HUES64 (cell line): ENCODE measurements around the gene FBXO5.
"Not testable (repeated sequence)": the region's sequence is repeated elsewhere in the genome, so short reads cannot be mapped to it uniquely, and the experiment has no call there.

Experiments
- H3K27ac ChIP-seq: 2 replicates; pipeline ENCODE4 v1.7.0; 2013; ENCODE audit warnings: low read depth, low read length, inconsistent platforms
- H3K27me3 ChIP-seq: 2 replicates; pipeline ENCODE4 v1.6.1; 2013; ENCODE audit warnings: mild to moderate bottlenecking, low read length; ENCODE audit not compliant: insufficient read depth
- H3K36me3 ChIP-seq: 2 replicates; pipeline ENCODE4 v1.6.1; 2013; ENCODE audit warnings: mild to moderate bottlenecking, low read length; ENCODE audit not compliant: insufficient read depth
- H3K4me1 ChIP-seq: 2 replicates; pipeline ENCODE4 v1.6.1; 2013; ENCODE audit warnings: mild to moderate bottlenecking, low read length, moderate library complexity; ENCODE audit not compliant: insufficient read depth
- H3K4me3 ChIP-seq: 2 replicates; pipeline ENCODE4 v1.5.1; 2013; ENCODE audit warnings: mild to moderate bottlenecking, low read length, moderate library complexity
- H3K9ac ChIP-seq: 2 replicates; pipeline ENCODE4 v1.6.1; 2013; ENCODE audit warnings: mild to moderate bottlenecking, low read depth, low read length
- H3K9me3 ChIP-seq: 2 replicates; pipeline ENCODE4 v1.6.1; 2013; ENCODE audit warnings: low read depth, low read length; ENCODE audit not compliant: insufficient read depth
- WGBS: fragments of 150-250, 120-280 bp; methylation state at CpG from one replicate; pipeline ENCODE4 v1.1.7; 2013; ENCODE audit warnings: missing lambda C conversion rate; 5-methylcytosine and 5-hydroxymethylcytosine counted together

Gene FBXO5

DNA sequence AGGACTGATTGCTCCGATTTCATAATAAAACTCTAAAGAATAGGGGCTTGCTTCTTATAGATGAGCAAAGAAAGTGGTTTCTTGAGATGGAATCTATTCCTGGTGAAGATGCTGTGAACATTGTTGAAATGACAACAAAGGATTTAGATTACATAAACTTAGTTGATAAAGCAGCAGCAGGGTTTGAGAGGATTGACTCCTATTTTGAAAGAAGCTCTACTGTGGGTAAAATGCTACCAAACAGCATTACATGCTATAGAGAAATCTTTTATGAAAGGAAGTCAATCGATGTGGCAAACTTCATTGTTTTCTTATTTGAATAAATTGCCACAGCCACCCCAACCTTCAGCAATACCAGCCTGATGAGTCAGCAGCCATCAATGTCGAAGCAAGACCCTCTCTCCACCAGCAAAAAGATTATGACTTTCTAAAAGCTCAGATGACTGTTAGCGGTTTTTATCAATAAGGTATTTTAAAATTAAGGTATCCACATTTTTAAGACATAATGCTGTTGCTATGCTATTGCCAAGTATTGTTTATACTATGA, 32.3 kb upstream of the FBXO5 start:
- H3K27ac ChIP-seq: no peak overlapping the region
- H3K27me3 ChIP-seq: no peaks in the 10 kb centered on the region
- H3K4me3 ChIP-seq: no peak overlapping the region
- no peaks in the 10 kb centered on the region for H3K36me3 ChIP-seq
- H3K9ac ChIP-seq: no peak overlapping the region
- H3K4me1 ChIP-seq: no peaks in the 10 kb centered on the region
- H3K9me3 ChIP-seq: no peaks in the 10 kb centered on the region
- WGBS: 93% methylated on average over 3 of the region's 4 CpGs

DNA sequence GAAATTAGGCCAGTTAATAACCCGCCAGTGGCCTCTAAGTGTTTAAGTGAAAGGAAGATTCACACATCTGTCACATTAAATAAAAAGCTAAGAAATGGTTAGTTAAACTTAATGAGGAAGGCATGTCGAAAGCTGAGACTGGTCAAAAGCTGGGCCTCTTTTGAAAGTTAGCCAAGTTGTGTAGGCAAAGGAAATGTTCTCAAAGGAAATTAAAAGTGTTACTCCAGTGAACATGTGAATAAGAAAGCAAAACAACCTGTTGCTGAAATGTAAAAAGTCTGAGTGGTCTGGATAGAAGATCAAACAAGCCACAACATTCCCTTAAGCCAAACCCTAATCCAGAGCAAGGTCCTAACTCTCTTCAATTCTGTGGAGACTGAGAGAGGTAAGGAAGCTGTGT, 30.6 kb upstream of the FBXO5 start:
- Histone ChIP-seq H3K9me3 (no peaks in the 10 kb centered on the region), H3K9ac (no peak overlapping the region), H3K27me3 (no peaks in the 10 kb centered on the region), H3K4me3 (no peak overlapping the region), H3K27ac (no peak overlapping the region), H3K36me3 (no peaks in the 10 kb centered on the region), H3K4me1 (no peaks in the 10 kb centered on the region)
- 98% methylated on average over 2 of the region's 2 CpGs for WGBS

DNA sequence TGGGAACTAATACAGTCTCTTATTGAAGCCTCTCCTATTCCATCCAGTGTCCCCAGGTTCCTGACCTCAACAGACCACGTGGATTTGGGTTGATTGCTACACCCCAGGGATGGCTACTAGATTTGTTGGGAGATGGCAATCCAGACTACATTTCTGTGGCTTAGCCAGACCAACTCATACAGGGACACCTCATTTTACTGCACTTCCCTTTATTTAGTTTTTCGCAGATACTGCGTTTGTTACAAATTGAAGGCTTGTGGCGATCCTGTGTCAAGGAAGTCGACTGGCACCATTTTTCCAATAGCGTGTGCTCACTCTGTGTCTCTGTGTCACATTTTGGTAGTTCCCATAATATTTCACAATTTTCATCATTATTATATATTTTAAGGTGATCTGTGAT, 30.0 kb upstream of the FBXO5 start:
- 91% methylated on average over 6 of the region's 6 CpGs for WGBS
- Histone ChIP-seq H3K9ac (no peak overlapping the region), H3K36me3 (no peaks in the 10 kb centered on the region), H3K27me3 (no peaks in the 10 kb centered on the region), H3K4me3 (no peak overlapping the region), H3K4me1 (no peaks in the 10 kb centered on the region), H3K27ac (no peak overlapping the region), H3K9me3 (no peaks in the 10 kb centered on the region)

DNA sequence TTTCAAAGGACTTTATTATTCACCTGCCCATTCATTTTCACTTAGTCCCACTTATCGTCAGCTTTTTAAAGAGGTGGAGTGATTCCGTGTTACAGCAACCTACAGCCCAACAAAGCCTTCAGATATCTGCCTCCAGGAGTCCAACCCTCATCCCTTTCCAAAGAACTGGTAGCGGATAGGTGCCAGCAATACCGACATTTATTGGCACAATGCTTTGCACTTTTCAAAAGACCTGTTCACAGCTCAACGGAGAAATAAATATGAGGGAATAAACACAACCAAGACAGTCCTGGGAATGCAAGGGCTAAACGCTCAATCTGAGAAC, 20.5 kb upstream of the FBXO5 start:
- WGBS: 2% methylated on average over 6 of the region's 6 CpGs
- Histone ChIP-seq H3K9me3 (no peaks in the 10 kb centered on the region), H3K4me3 (peak overlapping the region; percentile 98)

DNA sequence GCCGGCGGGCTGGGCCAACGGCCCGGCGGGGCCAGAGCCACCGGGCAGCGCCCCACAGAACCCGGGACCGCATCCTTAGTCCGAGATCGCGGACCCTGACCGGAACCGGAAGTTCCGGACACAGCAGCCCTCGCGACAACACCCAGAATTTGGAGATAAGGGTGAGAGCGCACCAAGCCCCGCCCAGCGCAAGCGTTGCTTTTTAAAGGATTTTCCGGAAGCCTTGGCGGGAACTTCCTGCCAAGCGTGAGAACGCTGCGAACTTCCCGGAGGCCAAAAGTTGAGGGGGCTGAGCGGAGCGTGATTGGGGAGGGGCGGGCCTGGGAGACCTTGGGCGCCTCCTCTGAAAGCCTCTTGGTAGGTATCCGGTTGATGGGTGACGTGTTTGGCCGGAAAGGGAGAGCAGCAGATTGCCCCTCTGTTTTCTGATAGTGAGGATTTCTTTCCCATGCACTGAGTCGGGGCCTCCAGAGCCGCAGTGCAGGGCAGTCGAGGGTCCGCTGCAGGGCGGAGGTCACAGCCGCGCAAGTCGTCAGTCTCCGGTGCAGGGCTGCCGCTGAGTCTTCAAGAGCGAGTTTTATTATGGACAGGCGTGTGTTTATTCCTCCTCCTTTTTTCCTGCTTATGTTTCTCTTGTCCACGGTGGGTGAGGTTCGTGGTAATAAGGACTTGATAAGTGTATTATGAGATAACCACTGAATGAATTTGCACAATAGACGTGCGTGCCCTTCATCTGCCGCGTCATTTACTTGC, 19.9 kb upstream of the FBXO5 start, which contains the start of gene MTRF1L:
MTRF1L (minus strand) TSS at position 97 of the 753 bp plus-strand sequence; CDS start at position 73, 24 bp downstream.
- Histone ChIP-seq H3K9ac (peak within 1 kb of the TSS; percentile 93), H3K4me1 (peaks cover 17% of the 10 kb centered on the region; the same call in 1 of the 2 replicates)
- under 1% methylated on average over 51 of the region's 52 CpGs for WGBS

More for the DNA sequence above, 20.5 kb upstream of the FBXO5 start:
- no peaks in the 10 kb centered on the region for H3K27me3 ChIP-seq
- peak overlapping the region; percentile 93 for H3K9ac ChIP-seq
- H3K36me3 ChIP-seq: peaks cover 19% of the 10 kb centered on the region
- H3K4me1 ChIP-seq: peaks cover 17% of the 10 kb centered on the region; the same call in 1 of the 2 replicates
- H3K27ac ChIP-seq: peak overlapping the region; percentile 92; the same call in 1 of the 2 replicates

DNA sequence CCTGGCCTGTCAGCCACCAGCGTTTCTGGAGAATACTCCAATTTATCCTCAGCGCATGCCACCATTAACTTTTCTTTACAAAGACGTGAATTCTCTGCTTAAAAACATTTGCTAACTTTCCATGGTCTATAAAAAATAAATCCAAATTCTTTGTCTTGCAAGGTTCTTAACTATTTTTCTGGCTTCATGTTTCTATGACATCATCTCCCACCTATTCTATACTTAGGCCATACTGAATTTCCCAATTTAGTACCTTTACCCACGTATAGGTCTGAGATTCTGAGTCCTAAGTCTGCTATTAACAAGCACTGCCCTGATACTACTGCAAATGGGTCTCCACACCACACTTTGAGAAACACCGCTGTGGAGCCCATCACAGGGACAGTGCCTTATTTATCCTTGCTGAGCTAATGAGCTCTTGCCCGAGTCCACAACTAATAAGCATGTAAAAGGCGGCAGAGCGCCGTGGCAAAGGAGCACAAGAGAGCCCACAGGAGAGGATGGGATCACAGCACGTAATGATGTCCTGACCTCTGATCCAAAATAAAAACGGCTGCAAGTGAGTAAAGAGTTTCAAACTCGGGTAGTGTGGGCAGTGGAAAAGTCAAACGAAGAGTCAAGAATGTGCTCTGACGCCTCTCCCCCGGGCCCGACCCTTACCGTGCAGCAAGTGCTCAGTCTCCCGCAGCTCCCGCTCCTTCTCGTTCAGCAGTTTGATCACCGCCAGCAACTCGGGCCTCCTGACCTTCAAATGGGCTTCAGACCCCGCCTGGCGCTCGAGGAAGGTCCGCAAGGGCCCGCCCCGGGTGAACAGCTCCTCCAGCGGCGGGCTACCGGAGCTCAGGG, 19.1 kb upstream of the FBXO5 start:
- H3K27me3 ChIP-seq: no peaks in the 10 kb centered on the region
- peaks cover 17% of the 10 kb centered on the region; the same call in 1 of the 2 replicates for H3K4me1 ChIP-seq
- H3K36me3 ChIP-seq: peaks cover 32% of the 10 kb centered on the region
- H3K9me3 ChIP-seq: no peaks in the 10 kb centered on the region
- H3K4me3 ChIP-seq: peak overlapping the region; percentile 98
- 2% methylated on average over 31 of the region's 31 CpGs for WGBS
- peak overlapping the region; percentile 93 for H3K9ac ChIP-seq
- peak overlapping the region; percentile 92 for H3K27ac ChIP-seq

More for the DNA sequence above, 19.9 kb upstream of the FBXO5 start, which contains the start of gene MTRF1L:
- no peaks in the 10 kb centered on the region for H3K27me3 ChIP-seq
- peak within 1 kb of the TSS; percentile 98 for H3K4me3 ChIP-seq
- H3K9me3 ChIP-seq: no peaks in the 10 kb centered on the region
- peak within 1 kb of the TSS; percentile 92 for H3K27ac ChIP-seq
- peaks cover 24% of the 10 kb centered on the region for H3K36me3 ChIP-seq

DNA sequence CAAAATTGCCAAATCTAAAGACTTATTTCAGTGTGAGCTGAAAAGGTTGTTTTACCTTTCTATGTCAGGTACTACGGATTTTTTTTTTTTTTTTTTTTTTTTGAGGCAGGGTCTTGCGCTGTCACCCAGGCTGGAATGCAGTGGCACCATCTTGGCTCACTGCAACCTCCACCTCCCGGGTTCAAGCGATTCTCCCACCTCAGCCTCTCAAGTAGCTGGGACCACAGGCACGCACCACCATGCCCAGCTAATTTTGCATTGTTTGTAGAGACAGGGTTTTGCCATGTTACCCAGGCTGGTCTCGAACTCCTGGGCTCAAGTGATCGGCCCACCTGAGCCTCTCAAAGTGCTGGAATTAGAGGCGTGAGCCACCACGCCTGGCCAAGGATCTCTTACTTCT, 17.9 kb upstream of the FBXO5 start:
- H3K27me3 ChIP-seq, H3K9ac ChIP-seq, H3K9me3 ChIP-seq, H3K27ac ChIP-seq: not testable (repeated sequence)
- 92% methylated on average over 9 of the region's 9 CpGs for WGBS
- H3K4me1 ChIP-seq: peaks cover 17% of the 10 kb centered on the region; the same call in 1 of the 2 replicates
- peaks cover 44% of the 10 kb centered on the region for H3K36me3 ChIP-seq
- peak overlapping the region; percentile 98 for H3K4me3 ChIP-seq

DNA sequence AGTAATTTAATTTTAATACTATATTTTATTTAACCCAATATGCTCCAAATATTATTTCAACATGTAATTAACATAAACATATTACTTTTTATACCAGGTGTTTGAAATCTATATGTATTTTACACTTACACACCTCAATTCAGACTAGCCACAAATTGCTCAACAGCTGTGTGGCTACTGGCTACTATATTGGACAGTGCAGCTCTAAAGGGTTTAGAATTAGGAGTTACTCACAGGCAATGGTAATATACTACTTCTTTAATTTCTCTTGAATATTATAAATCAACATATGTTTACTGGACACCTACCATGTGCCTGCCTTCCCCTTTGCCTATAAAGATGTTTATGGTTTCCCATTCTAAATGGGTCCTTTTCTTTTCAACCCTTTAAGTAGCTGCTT, 17.4 kb upstream of the FBXO5 start:
- H3K27ac ChIP-seq: no peak overlapping the region
- no peaks in the 10 kb centered on the region for H3K27me3 ChIP-seq
- H3K9me3 ChIP-seq: no peaks in the 10 kb centered on the region
- peaks cover 17% of the 10 kb centered on the region; the same call in 1 of the 2 replicates for H3K4me1 ChIP-seq
- H3K36me3 ChIP-seq: peaks cover 50% of the 10 kb centered on the region
- H3K4me3 ChIP-seq: peak overlapping the region; percentile 98
- no peak overlapping the region for H3K9ac ChIP-seq

DNA sequence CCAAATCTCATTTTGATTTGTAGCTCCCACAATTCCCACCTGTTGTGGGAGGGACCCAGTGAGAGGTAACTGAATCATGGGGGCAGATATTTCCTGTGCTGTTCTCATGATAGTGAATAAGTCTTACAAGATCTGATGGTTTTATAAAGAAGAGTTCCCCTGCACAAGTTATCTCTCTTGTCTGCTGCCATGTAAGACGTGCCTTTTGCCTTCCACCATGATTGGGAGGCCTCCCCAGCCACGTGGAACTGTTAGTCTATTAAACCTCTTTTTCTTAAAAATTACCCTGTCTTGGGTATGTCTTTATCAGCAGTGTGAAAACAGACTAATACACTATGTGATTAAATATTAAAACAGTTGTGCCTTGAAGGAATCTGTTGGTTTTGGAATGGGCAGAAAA, 16.7 kb upstream of the FBXO5 start:
- WGBS: 77% methylated on average over 2 of the region's 2 CpGs
- not testable (repeated sequence) for H3K27ac ChIP-seq, H3K9ac ChIP-seq, H3K9me3 ChIP-seq, H3K27me3 ChIP-seq, H3K4me3 ChIP-seq
- Histone ChIP-seq H3K36me3 (peaks cover 56% of the 10 kb centered on the region), H3K4me1 (peaks cover 17% of the 10 kb centered on the region; the same call in 1 of the 2 replicates)

DNA sequence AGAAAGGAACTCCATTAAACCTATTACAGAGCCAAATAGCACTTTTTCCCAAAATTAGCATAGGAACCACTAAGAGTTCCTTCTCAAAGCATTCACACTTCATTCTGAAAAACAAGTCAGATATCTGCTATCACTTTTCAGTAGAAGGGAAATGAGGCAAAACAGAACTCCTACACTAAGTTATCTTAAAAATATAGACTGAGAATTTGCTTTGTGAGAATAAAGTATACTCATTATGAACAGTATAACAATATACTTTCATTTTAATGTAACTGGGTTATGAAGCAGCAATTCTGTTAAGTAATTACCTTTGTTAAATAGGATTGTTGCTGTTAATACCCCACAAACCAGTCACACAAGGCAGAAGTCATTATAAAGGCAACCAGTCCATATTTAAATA, 11.0 kb upstream of the FBXO5 start:
- H3K27ac ChIP-seq: no peak overlapping the region
- H3K4me1 ChIP-seq: no peaks in the 10 kb centered on the region
- no peak overlapping the region for H3K9ac ChIP-seq
- H3K4me3 ChIP-seq: no peak overlapping the region
- H3K36me3 ChIP-seq: peaks cover 89% of the 10 kb centered on the region
- no peaks in the 10 kb centered on the region for H3K9me3 ChIP-seq
- no peaks in the 10 kb centered on the region for H3K27me3 ChIP-seq

DNA sequence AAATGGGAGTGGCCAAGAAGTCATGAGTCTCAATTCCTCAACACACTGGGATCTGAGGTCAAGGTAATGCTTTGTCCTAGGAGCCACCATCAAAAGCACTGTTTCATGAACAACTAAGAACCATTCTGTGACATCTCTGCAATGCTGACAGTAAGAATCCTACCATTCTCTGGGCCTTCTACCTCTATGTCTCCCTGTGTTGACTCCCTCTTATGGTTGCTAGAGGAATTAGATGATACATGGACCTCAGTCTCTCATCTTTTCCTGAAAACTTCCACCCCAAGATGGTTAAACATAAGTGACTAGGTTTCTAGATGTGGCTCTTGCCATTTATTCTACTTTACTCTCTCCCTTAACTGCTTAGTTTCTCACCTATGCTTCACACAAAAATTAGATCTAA, 10.6 kb upstream of the FBXO5 start:
- Histone ChIP-seq H3K4me3 (no peak overlapping the region), H3K9me3 (no peaks in the 10 kb centered on the region), H3K27me3 (no peaks in the 10 kb centered on the region), H3K27ac (no peak overlapping the region), H3K36me3 (peaks cover 84% of the 10 kb centered on the region), H3K9ac (no peak overlapping the region), H3K4me1 (no peaks in the 10 kb centered on the region)
